Left ventricle myocardium superior (tissue), 1 donor: Measurements from ENCODE around the gene DIS3L2. TPM values are rescaled to one million over a fixed set of nuclear protein-coding genes. Genes with fewer than 3 reads are reported as not detected.

Source experiments
- ATAC-seq: fragments of 200-7000 bp; cut with Tn5 transposase; one replicate; pipeline ENCODE4 v1.9.1; 2020; ENCODE audit warnings: mild to moderate bottlenecking, moderate library complexity
- DNase-seq: peaks from one replicate; pipeline ENCODE4 v3.0.0-alpha.2; 2020
- intact Hi-C: fragments of 100-400 bp; cut with micrococcal nuclease; formaldehyde crosslinking; loops from one replicate; pipeline ENCODE4 v1.11.0; 2022
- total RNA-seq: library from RNA; stranded (reverse); fragmentation: NEBNext Ultra II Directional; extraction: Animal tissue kit (Norgen Biotek cat#: 25700); gene quantifications from one replicate; pipeline ENCODE4 v1.2.1, GENCODE V29; 2021
- donor health status: DM: no; HTN: yes; CAD: no; lungs with severe emphysema.

The DIS3L2 gene
- total RNA-seq, 1 donor from 2014 or later, result 19.6 TPM

DNA sequence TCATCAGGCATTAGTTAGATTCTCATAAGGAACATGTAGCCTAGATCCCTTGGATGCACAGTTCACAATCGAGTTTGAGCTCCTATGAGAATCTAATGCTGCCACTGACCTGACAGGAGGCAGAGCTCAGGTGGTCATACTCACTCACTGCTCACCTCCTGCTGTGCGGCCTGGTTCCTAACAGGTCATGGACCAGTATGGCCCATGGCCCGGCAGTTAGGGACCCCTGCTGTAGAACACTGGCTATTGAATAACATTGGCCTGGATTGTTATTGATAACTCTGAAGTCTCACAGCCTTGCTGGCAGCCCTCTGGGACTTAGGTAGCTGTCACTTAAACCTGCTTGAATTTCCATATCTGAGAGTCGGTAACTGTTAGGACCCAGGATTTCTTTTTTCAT is 302.6 kb downstream of the DIS3L2 start:
- DNase-seq, result no peak
- no peak for ATAC-seq
- intact Hi-C loops, result no loop called here

- ATAC-seq, result no peak
- no peak for DNase-seq
- intact Hi-C loops, result no loop called here
Observed at GRCh38 chr2:232265329-232265728, 303.8 kb downstream of the DIS3L2 start.

GRCh38 chr2:232268636-232269165 is 307.2 kb downstream of the DIS3L2 start:
- DNase-seq (no peak), ATAC-seq (no peak)
- intact Hi-C loops, result no loop called here

GRCh38 chr2:232269867-232270266 is 308.4 kb downstream of the DIS3L2 start:
- intact Hi-C loops, result no loop called here
- ATAC-seq (no peak), DNase-seq (no peak)

- intact Hi-C loops, result no loop called here
- ATAC-seq (peak; percentile 39), DNase-seq (no peak)
Observed at GRCh38 chr2:232273903-232274643, 312.6 kb downstream of the DIS3L2 start.

GRCh38 chr2:232275670-232276069 is 314.2 kb downstream of the DIS3L2 start:
- intact Hi-C loops, result no loop called here
- ATAC-seq (no peak), DNase-seq (no peak)

- ATAC-seq (no peak), DNase-seq (no peak)
- intact Hi-C loops, result no loop called here
Observed at GRCh38 chr2:232276084-232276732, 314.7 kb downstream of the DIS3L2 start.

GRCh38 chr2:232276733-232277313 is 315.3 kb downstream of the DIS3L2 start:
- intact Hi-C loops, result no loop called here
- no peak for DNase-seq
- ATAC-seq, result no peak

DNA sequence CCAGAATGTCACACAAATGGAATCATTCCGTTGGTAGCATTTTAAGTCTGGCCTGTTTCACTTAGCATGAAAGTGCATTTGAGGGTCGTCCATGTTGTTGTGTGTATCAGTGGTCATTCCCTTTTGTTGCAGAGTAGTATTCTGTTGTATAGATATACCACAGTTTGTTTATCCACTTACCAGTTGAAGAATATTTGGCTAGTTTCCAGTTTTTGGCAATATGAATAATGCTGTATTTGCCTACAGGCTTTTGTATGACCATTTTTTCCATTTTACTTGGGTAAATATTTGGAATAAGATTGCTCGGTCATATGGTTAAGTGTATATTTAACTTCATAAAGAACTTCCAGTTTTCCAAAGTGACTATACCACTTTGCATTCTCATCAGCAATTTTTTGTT is 317.0 kb downstream of the DIS3L2 start:
- intact Hi-C loops, result no loop called here
- no peak for ATAC-seq
- DNase-seq, result no peak

GRCh38 chr2:232280341-232280740 is 318.8 kb downstream of the DIS3L2 start:
- DNase-seq (no peak), ATAC-seq (no peak)
- intact Hi-C loops, result no loop called here

DNA sequence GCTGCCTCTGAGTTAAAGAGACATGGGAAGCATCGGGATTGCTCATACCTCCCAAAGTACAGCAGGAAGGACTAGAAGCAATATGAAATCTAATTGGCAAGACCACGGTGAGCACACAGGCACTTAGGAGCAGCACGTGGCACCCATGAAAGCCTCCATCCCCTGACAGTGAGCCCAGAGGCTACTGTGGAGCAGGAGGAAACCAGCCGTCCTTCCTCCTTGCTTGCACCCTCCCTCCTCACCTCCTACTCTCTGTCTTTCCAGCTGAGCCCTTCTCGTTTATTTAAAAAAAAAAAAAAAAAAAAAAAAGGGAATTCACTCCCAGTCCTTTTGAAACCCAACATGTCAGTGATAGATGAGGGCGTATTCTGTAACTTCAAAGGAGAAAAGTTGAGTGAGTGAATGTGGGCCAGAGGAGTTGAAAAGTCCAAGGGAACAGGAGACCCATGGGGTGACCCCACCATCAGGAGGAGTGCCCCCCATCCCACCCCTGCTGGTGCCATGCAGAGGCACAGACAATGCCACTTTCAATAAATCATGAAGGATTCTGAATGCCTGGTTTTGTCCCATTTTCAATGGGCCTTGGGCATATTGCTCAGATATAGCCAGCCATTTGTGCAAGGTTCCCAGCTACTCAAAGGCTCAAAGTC is 320.5 kb downstream of the DIS3L2 start:
- intact Hi-C loops, result no loop called here
- ATAC-seq, result no peak
- DNase-seq, result no peak

- no peak for ATAC-seq
- DNase-seq, result no peak
- intact Hi-C loops, result no loop called here
Observed at GRCh38 chr2:232282508-232283055, 321.1 kb downstream of the DIS3L2 start.

- ATAC-seq, result no peak
- intact Hi-C loops, result no loop called here
- no peak for DNase-seq
Observed at GRCh38 chr2:232286001-232286868, 324.7 kb downstream of the DIS3L2 start.

DNA sequence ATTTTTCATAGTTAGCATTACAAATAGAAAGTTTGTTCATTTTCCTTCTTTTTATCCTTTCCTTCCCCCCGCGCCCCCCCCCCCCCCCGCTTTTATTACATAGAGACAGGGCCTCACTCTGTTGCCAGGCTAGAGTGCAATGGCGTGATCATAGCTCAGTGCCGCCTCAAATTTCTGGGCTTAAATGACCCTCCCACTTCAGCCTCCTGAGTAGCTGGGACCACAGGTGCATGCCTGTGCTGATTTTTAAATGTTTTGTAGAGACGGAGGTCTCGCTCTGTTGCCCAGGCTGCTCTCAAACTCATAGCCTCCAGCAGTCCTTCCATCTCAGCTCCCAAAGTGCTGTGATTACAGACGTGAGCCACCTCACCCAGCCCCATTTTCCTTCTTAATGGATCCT is 325.8 kb downstream of the DIS3L2 start:
- ATAC-seq (no peak), DNase-seq (no peak)
- intact Hi-C loops, result no loop called here

DNA sequence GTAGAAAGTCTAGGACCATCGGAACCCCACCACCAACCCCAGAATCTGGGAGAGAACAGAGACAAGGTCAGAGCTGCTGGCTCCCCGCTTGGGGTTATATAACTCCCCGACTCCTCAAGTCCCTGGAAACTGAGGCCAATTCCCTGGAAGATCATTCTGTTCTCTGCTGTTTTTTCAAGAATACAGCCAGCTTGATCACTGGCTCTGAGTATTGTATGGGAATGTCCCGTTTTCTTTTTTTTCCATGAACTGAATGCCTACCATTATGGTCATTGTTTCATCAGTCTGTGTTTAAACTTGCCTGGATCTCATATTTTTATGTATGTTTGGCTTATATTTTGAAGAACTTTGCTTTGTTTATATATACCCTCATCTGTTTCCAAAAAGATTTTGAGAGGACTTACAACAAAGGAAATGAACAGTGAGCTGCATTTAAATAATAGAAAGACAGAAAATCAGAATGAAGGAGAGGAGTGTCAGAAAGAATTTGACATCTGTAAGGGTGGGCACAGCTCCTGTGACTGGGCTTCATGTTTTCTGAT is 327.0 kb downstream of the DIS3L2 start:
- no peak for ATAC-seq
- no peak for DNase-seq
- intact Hi-C loops, result no loop called here

DNA sequence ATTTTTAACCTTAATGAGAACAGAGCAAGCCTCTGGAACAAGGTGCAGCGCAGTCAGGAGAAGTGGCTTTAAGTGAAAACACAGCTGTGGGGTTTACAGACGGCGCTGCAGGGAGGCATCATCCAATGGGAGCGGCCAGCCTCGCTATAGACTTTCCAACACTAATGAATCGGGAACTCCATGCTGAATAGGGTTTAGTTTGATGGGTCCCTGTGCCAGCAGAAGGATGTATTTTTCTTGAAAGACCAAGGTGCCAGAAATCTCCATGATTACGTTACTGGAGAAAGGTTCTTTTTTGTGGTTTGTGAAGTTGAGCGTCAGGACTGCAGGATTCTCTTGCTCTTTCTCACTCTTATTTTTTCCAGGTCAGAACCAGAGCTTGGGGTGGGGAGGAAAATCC is 329.2 kb downstream of the DIS3L2 start:
- intact Hi-C loops, result no loop called here
- ATAC-seq, result no peak
- no peak for DNase-seq

GRCh38 chr2:232291343-232291742 is 329.8 kb downstream of the DIS3L2 start:
- DNase-seq (no peak), ATAC-seq (no peak)
- intact Hi-C loops, result no loop called here

DNA sequence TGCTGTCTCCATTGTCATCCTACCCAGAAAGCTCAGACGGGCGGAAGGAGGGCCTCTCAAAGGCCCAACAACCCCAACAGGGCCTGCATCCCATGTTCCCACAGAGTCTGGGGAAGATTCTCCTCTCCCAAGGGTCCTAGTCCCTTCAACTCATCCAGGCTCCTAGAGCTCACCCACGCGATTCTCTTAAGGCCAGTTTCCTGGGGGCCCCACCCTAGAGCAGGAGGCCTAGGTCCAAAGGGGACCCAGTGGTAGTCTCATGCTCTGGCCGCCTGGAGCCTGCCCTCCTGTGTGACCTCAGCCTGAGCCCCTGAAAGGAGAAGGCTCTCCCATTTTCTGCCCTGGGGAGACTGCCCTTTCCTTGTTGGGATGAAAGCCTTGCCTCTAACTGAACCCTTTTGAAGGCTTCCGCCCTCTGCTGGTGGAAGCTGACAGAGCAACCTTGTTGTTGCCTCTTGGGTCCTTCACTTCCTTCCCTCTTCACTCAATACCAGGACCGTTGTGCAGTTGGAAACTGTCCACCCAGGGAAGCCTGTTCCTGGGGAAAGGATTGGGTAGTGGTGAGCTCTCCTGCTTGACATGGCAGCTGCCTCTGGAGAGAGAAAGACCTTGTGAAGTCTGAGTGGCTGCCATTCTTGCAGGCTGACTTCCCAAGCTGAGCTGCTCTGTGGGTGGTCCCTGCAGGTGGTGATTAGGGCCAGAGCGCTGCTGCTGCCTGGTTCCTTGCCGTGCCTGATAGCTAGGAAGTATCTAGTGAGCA is 331.1 kb downstream of the DIS3L2 start:
- intact Hi-C loops, result no loop called here
- DNase-seq (peak; percentile 63), ATAC-seq (peak; percentile 52)
